ENCODE data around the gene MBD3.

The MBD3 gene

DNA sequence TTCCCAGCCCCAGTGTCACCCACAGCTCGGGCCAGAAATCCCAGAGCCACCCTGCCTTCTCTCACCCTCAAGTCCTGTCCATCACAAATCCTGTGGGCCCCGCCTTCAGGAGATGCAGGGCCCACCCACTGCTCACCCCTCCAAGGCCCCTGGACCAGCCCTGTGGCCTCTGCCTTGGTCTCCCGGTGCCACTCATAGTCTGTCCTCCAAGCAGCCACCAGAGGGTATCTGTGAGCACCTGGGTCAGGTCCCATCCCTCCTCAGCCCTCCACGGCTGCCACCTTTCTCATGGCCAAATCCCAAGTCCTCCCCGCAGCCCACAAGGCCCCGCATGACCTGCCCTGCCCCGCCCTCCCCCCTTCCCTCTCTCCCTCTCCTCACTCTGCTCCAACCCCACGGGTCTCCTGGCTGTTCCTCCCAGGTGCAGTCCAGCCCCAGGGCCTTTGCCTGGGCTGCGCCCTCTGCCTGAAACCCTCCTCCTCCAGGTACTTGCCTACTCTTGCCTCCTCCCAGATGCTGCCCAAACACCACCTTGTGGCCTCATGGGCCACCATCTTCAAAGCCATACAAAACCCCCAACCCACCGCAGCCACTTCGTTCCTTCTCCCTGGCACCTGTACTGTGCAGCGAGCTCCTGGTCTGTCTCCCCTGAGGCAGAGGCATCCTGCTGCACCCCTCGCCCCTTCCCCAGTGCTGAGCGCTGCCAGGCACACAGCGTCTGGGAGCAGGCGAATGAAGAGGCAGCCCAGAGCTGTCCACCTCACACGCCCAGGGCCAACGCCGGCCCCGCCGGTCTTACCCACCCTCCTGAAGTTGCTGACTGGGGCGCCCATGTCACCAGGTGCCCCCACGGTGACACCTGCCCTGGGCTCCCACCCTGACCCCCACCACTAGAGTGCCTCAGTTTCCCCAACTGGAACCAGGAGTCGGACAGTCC is 25.8 kb upstream of the MBD3 start:
- Histone ChIP-seq H3K36me3 (replicated peaks; ENCODE audit: insufficient read depth, low read length) (peaks cover 19% of the 10 kb centered on the region), H3K4me3 (ENCODE audit: low read length) (no peak overlapping the region), H3K9me2 (replicated peaks; ENCODE audit: insufficient read depth, low read length) (no peaks in the 10 kb centered on the region), H2AFZ (ENCODE audit: low read length) (no peak overlapping the region), H3K27me3 (replicated peaks; ENCODE audit: insufficient read depth, low read length) (no peaks in the 10 kb centered on the region), H3K79me2 (ENCODE audit: low read length) (peaks cover 86% of the 10 kb centered on the region), H3K9ac (ENCODE audit: low read length) (no peak overlapping the region), H3K9me3 (replicated peaks; ENCODE audit: insufficient read depth, low read length) (no peaks in the 10 kb centered on the region), H4K20me1 (ENCODE audit: insufficient read depth, low read length) (peaks cover 20% of the 10 kb centered on the region; the same call in 1 of the 2 replicates), H3K27ac (ENCODE audit: low read length) (no peak overlapping the region), H3K4me1 (ENCODE audit: low read length) (peaks cover 18% of the 10 kb centered on the region), H3K4me2 (ENCODE audit: low read depth, low read length) (no peak overlapping the region), H3F3A (ENCODE audit: insufficient read depth, low read length) (peaks cover 12% of the 10 kb centered on the region)
- no peak for DNase-seq
- no peak for TF ChIP-seq EZH2 (optimal IDR thresholded peaks at IDR 0.05; ENCODE audit: low read depth, low read length)
- TF ChIP-seq EZH2phosphoT487 (IDR thresholded peaks at IDR 0.05; ENCODE audit: low read length), result no peak
- TF ChIP-seq CTCF (IDR thresholded peaks at IDR 0.05; ENCODE audit: low read length), result peak; percentile 21

GRCh38 chr19:1616875-1617274 is 24.2 kb upstream of the MBD3 start:
- H3K9me3 ChIP-seq (replicated peaks; ENCODE audit: insufficient read depth, low read length), result no peaks in the 10 kb centered on the region
- peaks cover 20% of the 10 kb centered on the region; the same call in 1 of the 2 replicates for H4K20me1 ChIP-seq (ENCODE audit: insufficient read depth, low read length)
- H3K4me2 ChIP-seq (ENCODE audit: low read depth, low read length), result no peak overlapping the region
- peaks cover 21% of the 10 kb centered on the region for H3K36me3 ChIP-seq (replicated peaks; ENCODE audit: insufficient read depth, low read length)
- H3K9ac ChIP-seq (ENCODE audit: low read length), result no peak overlapping the region
- H3K27me3 ChIP-seq (replicated peaks; ENCODE audit: insufficient read depth, low read length), result no peaks in the 10 kb centered on the region
- no peak overlapping the region for H2AFZ ChIP-seq (ENCODE audit: low read length)
- TF ChIP-seq CTCF (IDR thresholded peaks at IDR 0.05; ENCODE audit: low read length) (no peak), EZH2phosphoT487 (IDR thresholded peaks at IDR 0.05; ENCODE audit: low read length) (no peak), EZH2 (optimal IDR thresholded peaks at IDR 0.05; ENCODE audit: low read depth, low read length) (no peak)
- H3F3A ChIP-seq (ENCODE audit: insufficient read depth, low read length), result peaks cover 12% of the 10 kb centered on the region
- H3K79me2 ChIP-seq (ENCODE audit: low read length), result peaks cover 80% of the 10 kb centered on the region
- no peak overlapping the region for H3K27ac ChIP-seq (ENCODE audit: low read length)
- peak; percentile 59 for DNase-seq
- H3K4me1 ChIP-seq (ENCODE audit: low read length), result peaks cover 18% of the 10 kb centered on the region
- H3K4me3 ChIP-seq (ENCODE audit: low read length), result no peak overlapping the region
- no peaks in the 10 kb centered on the region for H3K9me2 ChIP-seq (replicated peaks; ENCODE audit: insufficient read depth, low read length)

- Histone ChIP-seq H3K4me2 (ENCODE audit: low read depth, low read length) (no peak overlapping the region), H3K27ac (ENCODE audit: low read length) (no peak overlapping the region), H3K9me3 (replicated peaks; ENCODE audit: insufficient read depth, low read length) (no peaks in the 10 kb centered on the region), H3F3A (ENCODE audit: insufficient read depth, low read length) (peaks cover 14% of the 10 kb centered on the region), H3K36me3 (replicated peaks; ENCODE audit: insufficient read depth, low read length) (peaks cover 23% of the 10 kb centered on the region), H4K20me1 (ENCODE audit: insufficient read depth, low read length) (peaks cover 20% of the 10 kb centered on the region; the same call in 1 of the 2 replicates), H2AFZ (ENCODE audit: low read length) (no peak overlapping the region), H3K4me3 (ENCODE audit: low read length) (no peak overlapping the region), H3K27me3 (replicated peaks; ENCODE audit: insufficient read depth, low read length) (no peaks in the 10 kb centered on the region), H3K9me2 (replicated peaks; ENCODE audit: insufficient read depth, low read length) (no peaks in the 10 kb centered on the region), H3K4me1 (ENCODE audit: low read length) (peaks cover 18% of the 10 kb centered on the region), H3K79me2 (ENCODE audit: low read length) (peaks cover 77% of the 10 kb centered on the region), H3K9ac (ENCODE audit: low read length) (no peak overlapping the region)
- DNase-seq, result no peak
- TF ChIP-seq EZH2 (optimal IDR thresholded peaks at IDR 0.05; ENCODE audit: low read depth, low read length) (no peak), CTCF (IDR thresholded peaks at IDR 0.05; ENCODE audit: low read length) (no peak), EZH2phosphoT487 (IDR thresholded peaks at IDR 0.05; ENCODE audit: low read length) (no peak)
Measured at GRCh38 chr19:1616396-1616795, 23.7 kb upstream of the MBD3 start.
